NCI-H1092 treated with DMSO at 0.1 percent for 48 hours (cell line): ENCODE results near the gene B4GALT5.
"Not testable (repeated sequence)": the region's sequence is repeated elsewhere in the genome, so short reads cannot be mapped to it uniquely, and the experiment has no call there.

Experiments used
- DNase-seq: peaks from one replicate; lab custom pipeline; 2025; lab: John Stamatoyannopoulos, UW

The B4GALT5 gene

DNA sequence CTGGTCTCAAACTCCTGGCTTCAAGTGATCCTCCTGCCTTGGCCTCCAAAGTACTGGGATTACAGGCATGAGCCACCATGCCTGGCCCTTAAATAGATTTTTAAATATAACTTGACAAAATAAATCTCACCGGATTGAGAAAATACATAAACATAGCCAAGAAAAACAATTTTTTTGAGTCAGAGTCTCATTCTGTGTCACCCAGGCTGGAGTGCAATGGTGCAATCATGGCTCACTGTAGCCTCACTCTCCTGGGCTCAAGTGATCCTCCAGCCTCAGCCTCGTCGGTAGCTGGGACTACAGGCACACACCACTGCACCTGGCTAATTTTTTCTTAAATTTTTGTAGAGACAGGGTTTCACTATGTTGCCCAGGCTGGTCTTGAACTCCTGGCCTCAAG is 85.4 kb downstream of the B4GALT5 start:
- DNase-seq: not testable (repeated sequence)

DNA sequence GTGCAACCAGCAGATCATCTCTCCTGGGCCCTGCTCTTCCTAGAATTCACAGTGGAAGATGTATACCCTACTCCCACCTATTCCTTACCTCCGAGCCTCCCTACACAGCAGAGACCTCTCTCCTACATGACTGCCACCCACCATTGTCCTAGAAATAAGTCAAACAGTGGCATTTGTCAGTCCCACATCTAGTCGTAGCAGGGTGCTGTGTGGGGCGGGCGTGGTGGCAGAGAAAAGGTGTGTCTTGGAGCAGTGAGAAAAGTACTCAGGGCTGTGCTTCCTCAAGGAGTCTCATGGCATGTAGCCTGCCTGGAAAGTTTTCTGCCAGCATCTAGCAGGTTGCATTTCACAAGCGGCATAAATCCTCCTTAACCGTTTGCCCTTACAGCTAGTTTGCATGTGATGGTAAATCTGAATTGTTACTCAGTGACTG is 86.3 kb downstream of the B4GALT5 start:
- no peak for DNase-seq

DNA sequence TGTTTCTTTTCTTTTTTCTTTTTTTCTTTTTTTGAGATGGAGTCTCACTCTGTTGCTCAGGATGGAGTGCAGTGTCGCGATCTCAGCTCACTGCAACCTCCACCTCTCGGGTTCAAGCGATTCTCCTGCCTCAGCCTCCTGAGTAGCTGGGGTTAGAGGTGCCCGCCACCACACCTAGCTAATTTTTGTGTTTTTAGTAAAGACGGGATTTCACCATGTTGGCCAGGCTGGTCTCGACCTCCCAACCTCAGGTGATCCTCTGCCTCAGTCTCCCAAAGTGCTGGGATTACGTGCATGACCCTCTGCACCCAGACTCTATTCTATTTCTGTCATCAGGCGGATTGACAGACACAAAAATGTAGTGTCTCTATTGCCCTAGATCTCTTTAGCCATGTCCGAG is 88.7 kb downstream of the B4GALT5 start:
- not testable (repeated sequence) for DNase-seq

DNA sequence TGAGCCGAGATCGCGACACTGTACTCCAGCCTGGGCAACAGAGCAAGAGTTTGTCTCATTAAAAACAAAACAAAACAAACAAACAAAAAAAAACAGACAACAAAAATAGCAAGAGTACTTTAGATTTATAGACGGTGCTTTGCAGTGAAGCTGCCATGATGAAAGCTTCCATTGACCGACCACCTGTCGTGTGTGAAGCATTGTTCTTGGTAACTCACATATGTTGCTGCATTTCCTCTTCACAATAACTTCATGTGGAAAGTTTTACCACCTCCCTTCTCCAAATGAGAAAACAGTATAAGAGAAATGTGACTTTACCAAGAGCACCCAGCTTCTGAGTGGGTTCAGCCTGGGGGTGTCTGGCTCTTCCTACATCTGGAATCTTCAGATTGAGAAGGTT is 89.4 kb downstream of the B4GALT5 start:
- DNase-seq: no peak

DNA sequence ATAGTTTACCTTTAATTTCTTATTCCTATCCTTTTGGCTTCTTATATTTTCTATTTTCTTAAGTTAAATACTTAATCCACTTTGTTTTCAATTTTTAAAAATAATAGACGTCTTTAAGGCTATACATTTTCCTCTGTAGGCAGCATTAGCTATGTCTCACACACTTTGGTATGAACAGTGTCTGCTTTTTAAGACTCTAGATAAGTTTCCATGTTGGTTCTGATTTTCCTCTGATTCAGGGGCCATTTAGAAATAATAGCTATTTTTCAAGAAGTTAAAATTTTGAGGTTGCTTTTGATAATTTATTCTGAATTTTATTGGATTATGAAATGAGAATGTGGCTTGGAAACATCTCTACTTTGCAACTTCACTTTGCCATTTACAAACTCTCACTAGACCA is 91.4 kb downstream of the B4GALT5 start:
- DNase-seq: no peak

DNA sequence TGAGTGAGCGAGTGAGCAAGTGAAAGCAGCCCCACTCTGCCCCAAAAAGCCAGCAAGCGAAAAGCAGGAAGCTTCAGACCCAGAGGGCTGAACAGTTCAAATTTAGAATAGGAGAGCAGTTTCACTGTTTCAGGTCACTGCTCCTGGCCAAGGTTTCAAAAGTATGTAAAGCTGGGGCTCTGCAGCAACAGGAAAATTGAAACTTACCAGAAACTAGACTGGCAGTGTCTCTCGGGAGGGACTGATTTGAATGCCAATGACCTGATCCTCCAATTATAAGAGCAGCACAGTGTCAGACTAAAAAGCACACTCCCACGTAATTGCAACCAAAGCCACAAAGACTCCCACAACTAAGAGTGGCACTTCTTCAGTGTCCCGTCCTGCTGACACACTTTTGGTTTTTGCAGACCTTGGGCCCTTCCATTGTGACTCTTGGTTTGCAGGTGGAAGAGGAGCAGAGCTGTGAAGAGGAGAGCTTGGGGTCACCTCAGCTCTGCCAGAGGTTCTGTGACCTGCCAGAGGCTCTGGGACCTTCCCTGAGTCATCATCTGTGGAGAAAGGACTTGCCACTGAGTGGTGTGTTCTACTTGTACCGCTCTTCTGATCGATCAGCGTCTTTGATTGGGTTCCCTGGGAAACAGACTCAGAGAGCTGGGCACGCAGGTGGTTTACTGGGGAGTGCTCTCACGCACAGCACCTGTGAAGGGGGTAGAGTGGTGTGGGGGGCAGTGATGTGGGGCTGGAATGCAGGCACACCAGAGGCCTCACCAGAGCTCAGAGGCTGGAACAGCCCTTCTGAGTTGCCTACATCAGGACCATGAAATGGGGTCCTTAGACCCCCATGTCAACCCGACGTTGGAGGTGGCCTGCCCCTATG is 93.1 kb downstream of the B4GALT5 start:
- no peak for DNase-seq

DNA sequence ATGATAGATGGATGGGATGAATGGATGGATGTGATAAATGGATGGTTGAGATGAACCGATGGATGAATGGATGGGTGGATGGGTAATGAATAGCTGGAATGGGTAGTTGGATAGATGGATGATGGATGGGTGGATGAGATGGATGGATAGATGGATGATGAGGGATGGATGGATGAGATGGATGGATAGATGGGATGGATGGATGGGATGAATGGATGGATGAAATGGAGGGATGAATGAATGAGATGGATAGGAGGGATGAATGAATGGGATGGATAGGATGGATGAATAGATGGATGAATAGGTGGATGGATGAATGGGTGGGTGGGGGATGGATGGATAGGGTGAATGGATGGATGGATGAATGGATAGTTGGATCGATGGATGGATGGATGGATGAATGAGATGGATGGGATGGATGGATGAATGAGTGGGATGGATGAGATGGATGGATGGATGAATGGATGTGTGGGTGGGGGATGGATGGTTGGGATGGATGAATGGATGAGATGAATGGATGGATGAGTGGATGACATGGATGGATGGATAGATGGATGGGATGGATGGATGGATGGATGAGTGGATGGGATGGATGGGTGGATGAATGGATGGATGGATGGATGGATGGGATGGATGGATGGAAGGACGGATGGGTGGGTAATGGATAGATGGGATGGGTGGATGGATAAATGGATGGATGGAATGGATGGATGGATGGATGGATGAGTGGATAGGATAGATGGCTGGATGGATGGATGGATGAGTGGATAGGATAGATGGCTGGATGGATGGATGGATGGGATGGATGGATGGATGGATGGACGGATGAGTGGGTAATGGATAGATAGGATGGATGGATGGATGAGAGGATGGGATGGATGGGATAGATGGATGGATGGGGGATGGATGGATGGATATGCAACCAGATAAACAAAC is 94.3 kb downstream of the B4GALT5 start:
- DNase-seq: no peak

DNA sequence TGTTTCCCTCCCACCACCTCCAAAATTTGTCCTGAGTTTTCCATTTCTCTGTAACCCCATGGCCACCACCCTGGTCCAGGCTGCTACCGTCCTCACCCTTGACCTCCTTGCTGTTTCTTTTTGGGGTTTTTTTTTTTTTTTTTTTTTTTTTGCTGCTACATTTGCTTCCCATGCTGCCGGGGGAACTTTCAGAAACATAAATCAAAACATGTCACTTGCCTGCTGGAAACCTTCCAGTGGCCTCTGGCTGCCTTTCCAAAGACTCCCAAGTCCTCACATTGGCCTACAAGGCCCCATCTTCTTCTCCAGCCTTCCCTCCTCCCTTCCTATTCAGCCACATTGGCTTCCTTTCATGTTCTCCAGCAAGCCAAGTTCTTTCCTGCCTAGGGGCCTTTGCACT is 95.4 kb downstream of the B4GALT5 start:
- DNase-seq: no peak

DNA sequence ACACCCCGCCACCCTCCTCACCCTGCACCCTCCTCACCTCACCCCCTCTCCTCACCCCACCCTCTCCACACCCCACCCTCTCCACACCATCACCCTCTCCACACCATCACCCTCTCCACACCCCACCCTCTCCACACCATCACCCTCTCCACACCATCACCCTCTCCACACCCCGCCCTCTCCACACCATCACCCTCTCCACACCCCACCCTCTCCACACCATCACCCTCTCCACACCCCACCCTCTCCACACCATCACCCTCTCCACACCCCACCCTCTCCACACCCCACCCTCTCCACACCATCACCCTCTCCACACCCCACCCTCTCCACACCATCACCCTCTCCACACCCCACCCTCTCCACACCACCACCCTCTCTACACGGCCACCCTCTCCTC is 96.3 kb downstream of the B4GALT5 start:
- not testable (repeated sequence) for DNase-seq

DNA sequence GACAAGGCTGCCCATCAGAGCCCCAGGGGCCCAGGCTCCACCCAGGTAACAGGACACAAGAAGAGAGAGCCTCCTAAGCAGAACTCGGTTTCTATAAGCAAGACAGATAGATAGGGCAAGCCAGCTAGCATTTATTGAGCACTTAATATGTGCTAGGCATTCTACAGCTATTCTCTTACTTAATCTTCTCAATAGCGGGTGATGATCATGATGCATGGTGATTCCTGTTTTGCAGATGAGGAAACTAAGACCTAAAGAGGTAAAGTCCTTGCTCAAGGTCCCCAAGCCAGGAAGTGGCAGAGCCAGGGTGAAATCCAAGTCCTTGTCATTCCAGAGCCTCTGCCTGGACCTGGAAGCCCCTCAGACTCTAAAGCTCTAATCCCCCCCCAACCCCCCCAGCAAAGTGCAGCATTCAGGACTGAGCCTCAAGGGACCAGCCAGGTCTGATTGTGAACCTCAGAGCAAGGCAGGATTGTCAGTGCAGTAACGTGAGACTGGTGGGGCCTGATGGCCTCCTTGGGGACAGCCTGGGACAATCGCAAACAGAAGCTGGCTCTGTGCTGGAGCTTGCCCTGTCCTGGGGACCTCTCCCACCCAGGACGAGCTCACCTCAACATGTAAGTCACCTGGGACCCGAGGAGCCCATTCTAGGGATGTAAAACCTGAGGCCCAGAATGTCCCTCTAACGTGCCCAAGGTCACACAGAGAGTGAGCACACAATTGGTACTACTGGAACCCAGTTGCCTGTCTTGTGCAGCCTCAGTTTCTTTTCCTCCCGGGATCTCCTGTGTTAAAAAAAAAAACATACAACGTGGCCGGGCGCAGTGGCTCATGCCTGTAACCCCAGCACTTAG is 97.3 kb downstream of the B4GALT5 start:
- no peak for DNase-seq

DNA sequence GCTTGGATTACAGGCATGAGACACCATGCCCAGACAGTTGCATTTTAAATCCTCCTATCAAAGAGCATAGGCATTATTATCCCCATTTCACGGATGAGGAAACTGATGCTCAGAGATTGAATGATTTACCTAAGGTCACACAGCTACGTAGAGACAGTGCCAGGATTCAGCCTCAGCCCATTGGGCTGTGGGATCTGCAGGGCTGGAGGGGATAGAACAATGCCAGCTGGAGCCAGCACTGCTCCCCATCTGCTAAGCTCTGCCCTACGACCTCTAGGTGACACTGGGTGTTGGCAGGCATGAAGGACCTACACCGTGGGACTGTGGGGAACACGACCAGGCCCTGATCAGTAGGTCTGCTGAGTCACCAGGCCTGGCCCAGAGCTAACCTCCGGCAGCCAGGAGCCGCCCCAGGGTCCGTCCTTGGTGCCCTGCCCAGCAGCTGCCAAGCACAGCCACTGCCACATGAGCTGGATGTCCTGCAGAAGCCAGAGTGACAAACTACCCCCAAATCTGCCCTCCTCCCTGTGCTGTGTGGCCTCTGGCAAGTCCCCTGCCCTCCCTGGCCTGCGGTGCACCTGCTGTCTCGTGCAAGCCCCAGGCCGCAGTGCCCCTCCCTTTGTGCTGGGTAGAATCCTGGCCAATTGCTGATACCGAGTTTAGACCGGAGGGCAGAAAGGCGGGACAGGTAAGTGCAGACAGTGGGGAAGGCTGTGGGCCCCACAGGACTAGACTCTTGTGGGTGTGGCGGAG is 98.1 kb downstream of the B4GALT5 start:
- no peak for DNase-seq

DNA sequence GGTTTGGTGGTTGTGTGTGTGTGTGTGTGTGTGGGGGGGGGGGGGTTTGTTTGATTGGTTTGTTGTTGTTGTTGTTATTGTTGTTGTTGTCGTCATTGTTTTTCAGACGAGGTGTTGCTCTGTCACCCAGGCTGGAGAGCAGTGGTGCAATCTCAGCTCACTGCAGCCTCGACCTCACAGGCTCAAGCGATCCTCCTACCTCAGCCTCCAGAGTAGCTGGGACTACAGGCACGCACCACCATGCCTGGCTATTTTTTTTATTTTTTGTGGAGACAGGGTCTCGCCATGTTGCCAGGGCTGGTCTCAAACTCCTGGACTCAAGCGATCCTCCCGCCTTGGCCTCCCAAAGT is 98.7 kb downstream of the B4GALT5 start:
- DNase-seq: not testable (repeated sequence)

DNA sequence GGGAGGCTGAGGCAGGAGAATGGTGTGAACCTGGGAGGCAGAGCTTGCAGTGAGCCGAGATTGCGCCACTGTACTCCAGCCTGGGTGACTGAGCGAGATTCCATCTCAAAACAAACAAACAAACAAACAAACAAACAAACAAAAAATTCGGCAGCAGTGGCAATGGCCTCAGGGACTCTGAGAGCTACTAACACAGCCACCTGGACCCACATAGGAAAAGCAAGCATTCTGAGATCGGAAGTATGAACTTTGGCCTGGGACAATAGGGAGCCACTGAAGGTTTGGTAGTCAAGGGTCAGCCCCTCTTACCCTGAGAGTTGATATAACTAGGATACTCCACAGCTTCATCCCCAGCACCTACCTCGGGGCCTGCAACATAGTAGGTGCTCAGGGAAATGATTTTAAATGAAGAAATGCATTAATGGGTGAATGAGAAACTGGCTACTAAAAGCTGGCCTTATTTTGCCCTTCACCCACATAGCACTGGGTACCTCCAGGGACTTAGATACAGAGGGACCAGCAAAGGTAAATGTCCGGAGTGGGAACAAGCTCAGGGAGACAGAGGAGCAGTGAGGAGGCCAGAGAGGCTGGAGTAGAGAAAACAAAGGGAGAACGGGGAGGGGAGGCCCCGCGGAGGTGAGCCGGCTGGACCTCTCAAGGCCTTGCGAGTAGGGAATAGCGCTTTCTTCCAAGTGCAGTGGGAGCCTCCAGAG is 99.2 kb downstream of the B4GALT5 start:
- no peak for DNase-seq

DNA sequence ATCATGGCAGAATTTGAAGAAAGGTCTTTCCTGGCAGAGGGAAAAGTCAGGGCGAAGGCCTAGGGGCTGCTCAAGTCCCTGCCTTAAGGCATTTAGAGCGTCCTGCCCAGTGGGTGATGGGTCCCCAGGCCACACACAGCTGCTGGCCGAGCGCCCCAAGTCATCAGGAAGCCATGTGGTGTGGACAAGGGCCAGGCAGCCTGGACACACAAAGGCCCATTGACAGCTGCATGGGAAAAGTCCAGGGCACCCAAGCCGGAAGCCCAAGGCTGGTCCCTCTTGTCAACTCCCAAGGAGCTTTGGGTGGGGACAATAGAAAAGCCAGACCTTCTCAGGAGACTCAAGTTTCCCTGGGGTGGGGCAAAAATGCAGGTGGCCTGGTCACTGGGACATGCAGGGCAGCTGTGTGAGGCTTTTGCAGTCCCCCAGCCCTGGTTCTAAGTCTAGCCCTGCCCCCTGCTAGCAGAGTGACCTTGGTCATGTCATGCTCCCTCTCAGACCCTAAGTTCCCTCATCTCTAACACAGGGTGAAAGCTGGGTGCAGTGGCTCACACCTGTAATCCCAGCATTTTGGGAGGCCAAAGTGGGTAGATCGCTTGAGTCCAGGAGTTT is 101.4 kb downstream of the B4GALT5 start:
- DNase-seq: no peak

DNA sequence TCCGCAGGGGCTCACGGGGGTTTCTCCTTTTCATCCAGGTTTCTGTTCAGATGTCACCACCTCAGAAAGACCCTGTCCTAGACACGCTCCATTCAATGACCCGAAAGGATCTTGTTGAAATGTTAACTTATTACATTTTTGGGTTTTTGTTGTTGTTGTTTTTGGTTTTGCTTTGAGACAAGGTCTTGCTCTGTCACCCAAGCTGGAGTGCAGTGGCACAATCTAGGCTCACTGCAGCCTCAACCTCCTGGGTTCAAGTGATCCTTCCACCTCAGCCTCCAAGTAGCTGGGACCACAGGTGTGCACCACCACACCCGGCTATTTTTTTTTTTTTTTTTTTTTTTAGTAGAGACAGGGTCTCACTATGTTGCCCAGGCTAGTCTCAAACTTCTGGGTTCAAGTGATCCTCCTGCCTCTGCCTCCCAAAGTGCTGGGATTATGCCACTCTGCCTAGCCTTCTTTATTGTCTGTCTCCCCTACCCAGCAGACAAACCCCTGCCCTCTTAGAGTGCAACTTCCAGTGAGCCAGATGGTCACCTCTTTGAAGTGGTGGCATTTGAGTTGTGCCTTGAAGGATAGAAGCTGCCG is 102.0 kb downstream of the B4GALT5 start:
- DNase-seq: not testable (repeated sequence)

DNA sequence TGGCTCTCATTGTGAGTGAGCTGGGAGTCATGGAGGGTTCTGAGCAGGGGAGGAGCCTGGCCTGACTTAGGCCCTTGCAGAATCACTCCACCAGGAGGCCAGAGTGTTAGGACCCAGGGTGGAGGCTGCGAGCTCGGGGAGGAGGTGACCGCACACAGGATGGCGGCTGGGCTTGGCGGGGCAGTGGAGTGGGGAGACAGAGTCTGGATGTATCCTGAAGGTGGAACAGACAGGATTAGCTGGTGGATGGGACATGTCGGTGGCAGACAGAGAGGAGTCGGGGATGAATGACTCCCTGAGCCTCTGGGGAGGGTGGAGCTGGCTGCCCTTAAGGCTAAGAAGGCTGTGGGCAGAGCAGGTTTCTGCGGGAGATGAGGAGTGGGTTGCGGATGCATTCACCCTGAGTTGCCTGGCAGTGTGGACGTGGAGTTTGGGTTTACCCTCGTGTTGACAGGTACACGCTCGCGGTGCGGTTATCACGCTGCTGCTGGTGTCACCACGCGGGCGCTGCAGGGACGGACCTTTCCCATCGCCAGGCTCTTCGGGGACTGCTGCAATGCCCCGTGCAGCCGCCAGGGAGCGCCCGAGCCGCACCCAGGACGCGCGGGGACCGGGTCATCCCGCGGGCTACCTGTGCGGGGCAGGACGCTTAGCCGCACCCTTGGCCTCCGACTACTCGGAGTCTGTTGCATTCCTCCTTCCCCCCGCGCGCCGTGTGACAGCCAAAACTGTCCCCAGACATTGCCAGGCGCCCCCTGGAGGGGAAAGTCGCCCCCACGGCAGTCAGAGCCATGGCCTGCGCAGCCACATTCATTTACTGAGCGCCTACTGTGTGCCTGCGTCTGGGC is 102.8 kb downstream of the B4GALT5 start:
- peak; percentile 66 for DNase-seq

DNA sequence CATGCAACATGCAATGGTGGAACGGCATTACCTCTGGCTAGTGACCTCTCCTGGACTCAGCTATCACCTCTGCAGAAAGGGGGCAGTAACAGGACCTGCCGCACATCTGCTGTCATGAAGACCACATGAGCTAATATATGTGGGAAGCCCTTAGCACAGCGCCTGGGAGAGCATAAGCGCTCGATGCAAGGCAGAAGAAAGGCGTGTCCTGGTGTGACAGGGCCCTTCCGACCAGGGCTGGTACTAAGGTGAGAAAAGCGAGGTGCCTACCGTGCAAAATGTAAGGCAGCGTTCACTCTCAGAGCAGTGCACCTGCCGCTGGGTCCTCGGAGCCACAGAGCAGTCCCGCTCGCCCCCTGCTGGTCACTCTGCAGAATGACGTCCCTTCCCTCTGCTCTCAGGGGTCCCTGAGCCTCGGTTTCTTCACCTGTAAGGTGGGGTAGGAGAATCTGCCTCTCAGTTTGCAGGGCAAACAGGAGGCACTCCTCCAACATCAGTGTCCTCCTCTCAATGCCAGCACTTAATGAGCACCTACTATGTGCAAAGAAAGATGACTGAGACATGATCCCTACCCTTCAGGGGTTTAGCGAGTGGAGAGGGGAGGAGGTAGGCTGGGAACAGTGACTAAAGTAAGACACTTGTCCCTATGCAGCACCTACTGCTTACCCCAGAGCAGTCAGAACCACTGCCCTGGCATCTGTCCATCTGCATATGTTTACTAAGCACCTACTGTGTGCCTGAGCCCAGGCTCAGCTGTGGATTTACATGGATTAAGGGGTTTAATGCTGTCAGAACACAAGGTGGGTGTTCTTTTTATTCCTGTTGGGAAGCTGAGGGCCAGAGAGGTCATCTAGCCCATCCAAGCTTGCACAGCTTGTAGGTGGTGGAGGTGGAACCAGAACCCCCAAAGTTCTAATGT is 104.7 kb downstream of the B4GALT5 start:
- DNase-seq: peak; percentile 81

DNA sequence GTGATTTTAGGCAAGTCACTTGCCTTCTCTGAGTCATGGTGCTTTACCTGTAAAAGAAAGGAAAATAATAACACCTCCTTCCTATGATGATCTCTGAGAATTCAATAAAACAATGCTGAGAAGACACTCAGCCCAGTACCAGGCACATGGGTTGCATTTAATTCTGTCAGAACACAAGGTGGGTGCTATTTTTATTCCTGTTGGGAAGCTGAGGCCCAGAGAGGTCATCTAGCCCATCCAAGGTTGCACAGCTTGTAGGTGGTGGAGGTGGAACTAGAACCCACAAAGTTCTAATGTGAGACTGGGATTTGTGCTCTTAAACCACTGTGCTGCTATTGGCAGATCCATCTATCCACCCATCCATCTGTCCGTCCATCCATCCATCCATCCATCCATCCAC is 106.1 kb downstream of the B4GALT5 start:
- DNase-seq: no peak
